Naive B cell (primary cell): ENCODE data around the gene CEP55. TPM values are rescaled to one million over a fixed set of nuclear protein-coding genes. Genes with fewer than 3 reads are reported as not detected.

ENCODE experiments used
- ATAC-seq, 2 donors: fragments of 150-1000 bp; cut with Tn5 transposase; 2 replicates each; pipeline ENCODE4 v1.10.0; 2021; ENCODE audit warnings: low read depth in 2 of 2, mild to moderate bottlenecking in 2 of 2, moderate library complexity in 2 of 2
- DNase-seq: peaks from one replicate; pipeline ENCODE4 v3.0.0; 2022
- H3K27ac Mint-ChIP-seq, 6 donors: one replicate each; pipeline ENCODE4 v1.8.0; 2020 to 2022; ENCODE audit warnings: mild to moderate bottlenecking in 6 of 6, mixed read lengths in 6 of 6, moderate library complexity in 5 of 6, inconsistent platforms in 2 of 6
- H3K27me3 Mint-ChIP-seq, 3 donors: one replicate each; pipeline ENCODE4 v1.8.0; 2021 to 2022; ENCODE audit warnings: mixed read lengths in 3 of 3, mild to moderate bottlenecking in 1 of 3
- H3K36me3 Mint-ChIP-seq, 2 donors: one replicate each; pipeline ENCODE4 v1.8.0; 2020 to 2022; ENCODE audit warnings: mixed read lengths in 2 of 2, inconsistent platforms in 1 of 2, mild to moderate bottlenecking in 1 of 2
- H3K4me1 Mint-ChIP-seq, 3 donors: one replicate each; pipeline ENCODE4 v1.8.0; 2020 to 2022; ENCODE audit warnings: mixed read lengths in 3 of 3, inconsistent platforms in 1 of 3, mild to moderate bottlenecking in 1 of 3, moderate library complexity in 1 of 3
- H3K4me3 Mint-ChIP-seq, 8 donors: one replicate each; pipeline ENCODE4 v1.8.0; 2020 to 2022; ENCODE audit warnings: mild to moderate bottlenecking in 8 of 8, mixed read lengths in 8 of 8, moderate library complexity in 8 of 8, inconsistent platforms in 2 of 8
- H3K9me3 Mint-ChIP-seq, 7 donors: one replicate each; pipeline ENCODE4 v1.8.0; 2020 to 2022; ENCODE audit warnings: mixed read lengths in 7 of 7, mild to moderate bottlenecking in 5 of 7, inconsistent platforms in 2 of 7, moderate library complexity in 1 of 7
- polyA plus RNA-seq, 6 donors: library from polyadenylated mRNA; unstranded; fragments of 300-500 nt; fragmentation: Illumina TruSeq; gene quantifications; one replicate each; pipeline ENCODE4 v1.2.3, GENCODE V29; 2021; ENCODE audit warnings: low read depth in 6 of 6

CEP55 gene
- polyA plus RNA-seq, 6 donors from 2014 or later: 0.21 to 0.24 TPM; not detected in 4

- Mint-ChIP-seq H3K27me3 (no peaks in the 10 kb centered on the region), H3K4me1 (no peaks in the 10 kb centered on the region), H3K4me3 (no peak overlapping the region), H3K27ac (no peak overlapping the region), H3K9me3 (no peaks in the 10 kb centered on the region), H3K36me3 (no peaks in the 10 kb centered on the region)
- ATAC-seq (no peak), DNase-seq (no peak)
Observed at GRCh38 chr10:93475871-93476270, 20.5 kb upstream of the CEP55 start.

GRCh38 chr10:93476756-93477155 lies 19.7 kb upstream of the CEP55 start:
- no peak overlapping the region for H3K4me3 Mint-ChIP-seq
- H3K27me3 Mint-ChIP-seq: no peaks in the 10 kb centered on the region
- no peaks in the 10 kb centered on the region for H3K9me3 Mint-ChIP-seq
- no peak overlapping the region for H3K27ac Mint-ChIP-seq
- H3K4me1 Mint-ChIP-seq: peaks cover 0 to 6% (median 3%) of the 10 kb centered on the region in 3 donors
- H3K36me3 Mint-ChIP-seq: no peaks in the 10 kb centered on the region
- ATAC-seq (no peak), DNase-seq (no peak)

- Mint-ChIP-seq H3K4me3 (peak overlapping the region in 1 of 8 donors; percentile 35), H3K9me3 (no peaks in the 10 kb centered on the region), H3K36me3 (no peaks in the 10 kb centered on the region), H3K27ac (peak overlapping the region in 2 of 6 donors; percentile 72 to 92), H3K27me3 (peaks cover 0 to 6% (median 0%) of the 10 kb centered on the region in 3 donors), H3K4me1 (peaks cover 11 to 15% (median 14%) of the 10 kb centered on the region in 3 donors)
- ATAC-seq: no peak
- DNase-seq: no peak
Observed at GRCh38 chr10:93478873-93479272, 17.5 kb upstream of the CEP55 start.

GRCh38 chr10:93481637-93482144 lies 14.7 kb upstream of the CEP55 start:
- Mint-ChIP-seq H3K9me3 (no peaks in the 10 kb centered on the region), H3K4me3 (peak overlapping the region; percentile 77 to 94 (median 91)), H3K27me3 (peaks cover 0 to 6% (median 0%) of the 10 kb centered on the region in 3 donors), H3K36me3 (no peaks in the 10 kb centered on the region), H3K27ac (peak overlapping the region in 2 of 6 donors; percentile 64 to 79), H3K4me1 (peaks cover 11 to 15% (median 14%) of the 10 kb centered on the region in 3 donors)
- DNase-seq (no peak), ATAC-seq (no peak)

GRCh38 chr10:93482145-93482834 lies 14.1 kb upstream of the CEP55 start, which contains the start of gene MYOF:
Gene MYOF, minus strand, starts transcription at chr10:93482334. Its CDS starts 140 bp downstream, at chr10:93482194.
- DNase-seq: peak; percentile 55
- peak; percentile 68 to 75 for ATAC-seq
- H3K27me3 Mint-ChIP-seq: peaks cover 0 to 6% (median 0%) of the 10 kb centered on the region in 3 donors
- H3K9me3 Mint-ChIP-seq: no peaks in the 10 kb centered on the region
- peak within 1 kb of the TSS; percentile 77 to 94 (median 91) for H3K4me3 Mint-ChIP-seq
- H3K27ac Mint-ChIP-seq: peak within 1 kb of the TSS in 4 of 6 donors; percentile 6 to 83 (median 72)
- no peaks in the 10 kb centered on the region for H3K36me3 Mint-ChIP-seq
- peaks cover 11 to 15% (median 14%) of the 10 kb centered on the region in 3 donors for H3K4me1 Mint-ChIP-seq

GRCh38 chr10:93485690-93486089 lies 10.7 kb upstream of the CEP55 start:
- Mint-ChIP-seq H3K4me1 (peaks cover 11 to 15% (median 14%) of the 10 kb centered on the region in 3 donors), H3K27ac (no peak overlapping the region), H3K9me3 (no peaks in the 10 kb centered on the region), H3K27me3 (peaks cover 21 to 29% (median 25%) of the 10 kb centered on the region in 3 donors), H3K36me3 (no peaks in the 10 kb centered on the region), H3K4me3 (no peak overlapping the region)
- DNase-seq (no peak), ATAC-seq (no peak)

GRCh38 chr10:93488956-93489528 lies 7.4 kb upstream of the CEP55 start:
- Mint-ChIP-seq H3K9me3 (no peaks in the 10 kb centered on the region), H3K4me3 (peak overlapping the region in 1 of 8 donors; percentile 49), H3K27me3 (peaks cover 25 to 30% (median 28%) of the 10 kb centered on the region in 3 donors), H3K36me3 (no peaks in the 10 kb centered on the region), H3K4me1 (no peaks in the 10 kb centered on the region), H3K27ac (peak overlapping the region in 1 of 6 donors; percentile 20)
- ATAC-seq: no peak
- DNase-seq: no peak

- no peak for ATAC-seq
- no peak for DNase-seq
Observed at GRCh38 chr10:93491602-93492121, 4.8 kb upstream of the CEP55 start.

GRCh38 chr10:93493162-93493561 lies 3.2 kb upstream of the CEP55 start:
- ATAC-seq: no peak
- Mint-ChIP-seq H3K4me3 (peak overlapping the region in 1 of 8 donors; percentile 22), H3K27me3 (peaks cover 20 to 25% (median 25%) of the 10 kb centered on the region in 3 donors), H3K9me3 (no peaks in the 10 kb centered on the region), H3K27ac (no peak overlapping the region), H3K36me3 (no peaks in the 10 kb centered on the region), H3K4me1 (peaks cover 3 to 18% (median 7%) of the 10 kb centered on the region in 3 donors)
- DNase-seq: no peak

More at GRCh38 chr10:93491602-93492121, 4.8 kb upstream of the CEP55 start:
- no peaks in the 10 kb centered on the region for H3K9me3 Mint-ChIP-seq
- no peak overlapping the region for H3K27ac Mint-ChIP-seq
- H3K4me1 Mint-ChIP-seq: peaks cover under 1 to 7% (median 6%) of the 10 kb centered on the region in 3 donors
- H3K27me3 Mint-ChIP-seq: peaks cover 25 to 30% (median 28%) of the 10 kb centered on the region in 3 donors
- no peak overlapping the region for H3K4me3 Mint-ChIP-seq
- H3K36me3 Mint-ChIP-seq: no peaks in the 10 kb centered on the region

- peaks cover 3 to 20% (median 7%) of the 10 kb centered on the region in 3 donors for H3K4me1 Mint-ChIP-seq
- peak overlapping the region in 1 of 8 donors; percentile 8 for H3K4me3 Mint-ChIP-seq
- H3K27ac Mint-ChIP-seq: no peak overlapping the region
- H3K9me3 Mint-ChIP-seq: no peaks in the 10 kb centered on the region
- DNase-seq (no peak), ATAC-seq (no peak)
- H3K36me3 Mint-ChIP-seq: no peaks in the 10 kb centered on the region
- peaks cover 6 to 15% (median 11%) of the 10 kb centered on the region in 3 donors for H3K27me3 Mint-ChIP-seq
Observed at GRCh38 chr10:93494494-93494893, 1.9 kb upstream of the CEP55 start.

- Mint-ChIP-seq H3K36me3 (no peaks in the 10 kb centered on the region), H3K27ac (peak overlapping the region in 5 of 6 donors; percentile 32 to 88 (median 62)), H3K9me3 (no peaks in the 10 kb centered on the region), H3K4me1 (peaks cover 3 to 20% (median 7%) of the 10 kb centered on the region in 3 donors), H3K4me3 (peak overlapping the region; percentile 86 to 96 (median 93)), H3K27me3 (peaks cover 0 to 9% (median 5%) of the 10 kb centered on the region in 3 donors)
- ATAC-seq (peak; percentile 9 to 11), DNase-seq (peak; percentile 4)
Observed at GRCh38 chr10:93495654-93496321, 624 bp upstream of the CEP55 start.

- Mint-ChIP-seq H3K4me3 (peak overlapping the region in 4 of 8 donors; percentile 20 to 88 (median 54)), H3K27me3 (peaks cover 0 to 1% (median 0%) of the 10 kb centered on the region in 3 donors), H3K27ac (peak overlapping the region in 2 of 6 donors; percentile 40 to 82), H3K9me3 (no peaks in the 10 kb centered on the region), H3K36me3 (no peaks in the 10 kb centered on the region), H3K4me1 (peaks cover 3 to 20% (median 7%) of the 10 kb centered on the region in 3 donors)
- ATAC-seq: no peak
- no peak for DNase-seq
Observed at GRCh38 chr10:93498166-93498565, 1.8 kb downstream of the CEP55 start.

- DNase-seq (no peak), ATAC-seq (no peak)
- Mint-ChIP-seq H3K9me3 (no peaks in the 10 kb centered on the region), H3K4me1 (peaks cover 0 to 15% (median 3%) of the 10 kb centered on the region in 3 donors), H3K27ac (no peak overlapping the region), H3K27me3 (no peaks in the 10 kb centered on the region), H3K36me3 (no peaks in the 10 kb centered on the region), H3K4me3 (no peak overlapping the region)
Observed at GRCh38 chr10:93501650-93502049, 5.2 kb downstream of the CEP55 start.
